Pancreas (tissue), 10 donors: ENCODE results near the gene PSMD5. TPM values are rescaled to one million over a fixed set of nuclear protein-coding genes. Genes with fewer than 3 reads are reported as not detected.

Experiments
- ATAC-seq, 4 donors: fragments of 200-7000 bp; cut with Tn5 transposase; one replicate each; pipeline versions ENCODE4 v1.8.0 to v1.9.1; 2020; ENCODE audit warnings: mild to moderate bottlenecking in 4 of 4, moderate library complexity in 4 of 4
- DNase-seq, 6 donors: peaks; one replicate each; pipeline ENCODE4 v3.0.0-alpha.2; 2020
- FAIRE-seq: peaks from 2 replicates; lab custom pipeline; 2012; peaks lifted over from hg19 to GRCh38; lab: Jason Lieb, UNC
- H3K27ac ChIP-seq, 4 donors: fragments of 200-600 bp; sonication (generic); 1 replicate in 3 of 4; 2 replicates in 1 of 4; pipeline versions ENCODE4 v1.5.0 to v1.8.0; 2020
- H3K27me3 ChIP-seq, 4 donors: fragments of 200-600 bp; one replicate each; pipeline ENCODE4 v1.8.0; 2021
- H3K36me3 ChIP-seq, 3 donors: fragments of 200-600 bp; sonication (generic) in 1 of 3; one replicate each; pipeline versions ENCODE4 v1.5.0 to v1.8.0; 2020 to 2021
- H3K4me1 ChIP-seq, 3 donors: fragments of 200-600 bp; one replicate each; pipeline ENCODE4 v1.8.0; 2021
- H3K4me3 ChIP-seq, 4 donors: fragments of 200-600 bp; sonication (generic) in 2 of 4; one replicate each; pipeline versions ENCODE4 v1.5.0 to v1.8.0; 2020 to 2021
- H3K9me3 ChIP-seq, 4 donors: fragments of 200-600 bp; one replicate each; pipeline ENCODE4 v1.8.0; 2021
- WGBS, 2 donors: extraction: QIAGEN DNeasy Blood & Tissue Kit; methylation state at CpG; one replicate each; pipeline ENCODE4 v1.1.7; 2013; 5-methylcytosine and 5-hydroxymethylcytosine counted together
- intact Hi-C, 3 donors: fragments of 100-400 bp; cut with DNase I; formaldehyde crosslinking; loops; one replicate each; pipeline versions ENCODE4 v1.11.1 to v1.14.2; 2022
- polyA plus RNA-seq, 2 donors: library from polyadenylated mRNA; stranded (reverse); fragments of 200-250 nt; gene quantifications; one replicate each; pipeline ENCODE4 v1.2.3, GENCODE V29; 2013
- total RNA-seq, 6 donors: library from RNA; stranded (reverse); fragmentation: NEBNext Ultra II Directional in 4 of 6; extraction: Animal tissue kit (Norgen Biotek cat#: 25700) in 4 of 6; gene quantifications; one replicate each; pipeline versions ENCODE4 v1.2.1 to v1.2.4, GENCODE V29; 2021 to 2023
- TF ChIP-seq, protein P1 (sequence below), 4 donors: fragments of 200-600 bp; sonication (generic) in 3 of 4; IDR thresholded peaks; one replicate each; pipeline versions ENCODE4 v1.5.0 to v1.8.0; 2021; ENCODE audit warnings: antibody characterized with exemption in 4 of 4
- donor health status: healthy with polysubstance abuse.
- donor health status: DM: no; HTN: no; CAD: no; lungs with moderate emphysema.
- donor health status: DM: no; HTN: no; CAD: no.
- donor health status: control.
- donor health status: control.
- donor health status: Bipolar disorder and iron deficiency.
- donor health status: DM: yes; HTN: yes; CAD: no.
- donor health status: DM: no; HTN: no; CAD: no.
- donor health status: DM: no; HTN: no; CAD: no.
- donor health status: DM: yes; HTN: yes; CAD: no.

The PSMD5 gene
- total and polyA plus RNA-seq, 8 donors = 5.8 to 33.0 (median 20.7) TPM

DNA sequence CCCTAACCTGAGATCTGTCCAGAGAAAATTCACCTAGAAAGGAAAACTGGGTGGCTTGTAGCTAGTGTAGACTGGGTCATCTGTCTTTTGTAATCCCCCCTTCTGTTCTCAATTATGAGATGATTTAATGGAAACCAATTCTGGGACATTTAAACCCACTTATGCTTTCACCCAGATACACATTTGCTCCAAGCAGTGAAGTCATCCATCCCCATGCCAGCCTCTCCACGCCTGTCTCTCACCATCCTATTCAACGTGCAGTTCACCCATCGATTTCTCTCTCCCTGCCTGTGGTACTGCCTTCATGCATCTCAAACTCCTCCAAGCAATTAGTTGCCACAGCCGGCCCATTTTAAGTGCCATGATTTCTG, 32.5 kb upstream of the PSMD5 start:
- no peak for FAIRE-seq

DNA sequence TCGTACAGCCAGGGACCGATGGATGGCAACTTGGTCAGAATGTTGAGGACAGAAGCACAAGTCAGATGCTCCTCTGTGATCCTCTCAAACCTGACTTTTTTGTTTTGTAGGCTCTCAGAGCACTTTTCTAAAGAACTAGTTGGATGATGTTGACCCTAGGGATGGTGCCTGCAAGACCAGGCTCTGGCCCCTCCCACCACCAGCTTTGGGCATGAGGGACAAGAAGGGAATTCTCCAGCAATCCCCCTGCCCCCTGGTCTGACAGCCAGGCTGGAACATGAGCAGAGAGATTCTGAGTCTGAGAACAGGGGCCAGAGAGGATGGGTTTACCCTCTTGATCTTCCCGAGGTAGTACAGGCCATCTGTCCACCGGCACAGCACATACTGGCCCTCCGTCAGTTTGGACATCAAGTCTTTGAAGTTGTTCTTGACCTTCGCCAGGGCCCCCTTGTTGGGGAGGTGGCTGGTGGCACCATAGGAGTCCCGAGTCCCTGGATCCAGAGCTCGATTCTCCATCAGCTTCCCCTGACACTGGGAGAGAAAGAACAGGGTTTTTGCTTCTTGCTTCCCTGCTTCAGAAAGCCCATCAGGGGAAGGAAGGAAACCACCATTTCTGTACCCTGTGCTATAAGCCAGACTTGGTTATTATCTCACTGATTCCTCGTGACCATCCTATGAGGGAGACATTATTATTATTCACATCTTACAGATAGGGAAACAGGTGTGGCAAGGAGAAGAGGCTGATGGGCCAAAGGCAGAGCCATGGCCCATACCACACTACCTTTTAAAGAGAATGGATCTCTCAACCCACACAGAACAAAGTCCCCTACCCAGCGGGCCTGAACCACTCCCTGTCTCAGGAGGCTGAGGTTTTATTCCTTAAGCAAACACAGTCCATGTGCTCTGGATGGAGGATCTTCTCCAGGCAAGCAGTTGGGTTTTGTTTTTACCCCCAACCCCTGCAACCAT, 31.8 kb upstream of the PSMD5 start:
- intact Hi-C loops = loop anchor here in 1 of 3 donors (10.0 kb wide), 1 partner anchor 50 kb away; the partner anchor contains the start of gene TRAF1
- no peaks in the 10 kb centered on the region for H3K9me3 ChIP-seq

More for the DNA sequence above, 32.5 kb upstream of the PSMD5 start:
- no peaks in the 10 kb centered on the region for H3K36me3 ChIP-seq
- TF ChIP-seq, protein P1, sequence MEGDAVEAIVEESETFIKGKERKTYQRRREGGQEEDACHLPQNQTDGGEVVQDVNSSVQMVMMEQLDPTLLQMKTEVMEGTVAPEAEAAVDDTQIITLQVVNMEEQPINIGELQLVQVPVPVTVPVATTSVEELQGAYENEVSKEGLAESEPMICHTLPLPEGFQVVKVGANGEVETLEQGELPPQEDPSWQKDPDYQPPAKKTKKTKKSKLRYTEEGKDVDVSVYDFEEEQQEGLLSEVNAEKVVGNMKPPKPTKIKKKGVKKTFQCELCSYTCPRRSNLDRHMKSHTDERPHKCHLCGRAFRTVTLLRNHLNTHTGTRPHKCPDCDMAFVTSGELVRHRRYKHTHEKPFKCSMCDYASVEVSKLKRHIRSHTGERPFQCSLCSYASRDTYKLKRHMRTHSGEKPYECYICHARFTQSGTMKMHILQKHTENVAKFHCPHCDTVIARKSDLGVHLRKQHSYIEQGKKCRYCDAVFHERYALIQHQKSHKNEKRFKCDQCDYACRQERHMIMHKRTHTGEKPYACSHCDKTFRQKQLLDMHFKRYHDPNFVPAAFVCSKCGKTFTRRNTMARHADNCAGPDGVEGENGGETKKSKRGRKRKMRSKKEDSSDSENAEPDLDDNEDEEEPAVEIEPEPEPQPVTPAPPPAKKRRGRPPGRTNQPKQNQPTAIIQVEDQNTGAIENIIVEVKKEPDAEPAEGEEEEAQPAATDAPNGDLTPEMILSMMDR (IDR thresholded peaks at IDR 0.05) = no peak
- intact Hi-C loops = loop anchor here in 1 of 3 donors (10.0 kb wide), 1 partner anchor 50 kb away; the partner anchor contains the start of gene TRAF1
- H3K27ac ChIP-seq = no peak overlapping the region
- no peaks in the 10 kb centered on the region for H3K9me3 ChIP-seq
- ATAC-seq (no peak), DNase-seq (no peak)
- no peaks in the 10 kb centered on the region for H3K4me1 ChIP-seq
- no peaks in the 10 kb centered on the region for H3K27me3 ChIP-seq
- 86 to 93% methylated on average over 4 of the region's 4 CpGs for WGBS, 2 donors
- H3K4me3 ChIP-seq = no peak overlapping the region

DNA sequence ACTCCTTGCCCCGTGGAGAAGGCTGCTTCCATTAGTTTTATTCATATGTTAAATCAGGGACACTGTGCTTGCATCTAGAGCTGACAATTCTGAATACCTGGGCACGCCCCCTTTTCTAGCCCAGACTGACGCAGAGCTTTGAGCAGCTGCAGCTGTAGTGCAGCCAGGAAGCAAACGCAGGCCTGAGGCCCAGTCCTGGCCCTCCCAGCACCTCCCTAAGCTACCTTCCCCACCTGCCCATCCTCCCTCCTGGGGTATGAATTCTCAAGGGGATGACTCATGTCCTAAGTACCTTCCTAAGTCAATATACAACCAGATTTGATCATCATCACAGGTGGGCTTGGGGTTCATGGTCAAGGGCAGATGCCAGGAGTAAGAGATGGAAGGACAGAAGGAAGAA, 30.8 kb upstream of the PSMD5 start:
- no peaks in the 10 kb centered on the region for H3K9me3 ChIP-seq
- ATAC-seq (no peak), FAIRE-seq (no peak), DNase-seq (no peak)
- no peak overlapping the region for H3K27ac ChIP-seq
- H3K4me3 ChIP-seq = no peak overlapping the region
- intact Hi-C loops = loop anchor here in 1 of 3 donors (10.0 kb wide), 1 partner anchor 51 kb away; the partner anchor contains the start of gene TRAF1
- no peaks in the 10 kb centered on the region for H3K27me3 ChIP-seq
- no peaks in the 10 kb centered on the region for H3K36me3 ChIP-seq
- 77 to 87% methylated on average over 4 of the region's 4 CpGs for WGBS, 2 donors
- TF ChIP-seq, protein P1 (IDR thresholded peaks at IDR 0.05) = no peak
- no peaks in the 10 kb centered on the region for H3K4me1 ChIP-seq

More for the DNA sequence above, 31.8 kb upstream of the PSMD5 start:
- TF ChIP-seq, protein P1 (IDR thresholded peaks at IDR 0.05) = no peak
- Histone ChIP-seq H3K27ac (no peak overlapping the region), H3K4me1 (no peaks in the 10 kb centered on the region), H3K36me3 (no peaks in the 10 kb centered on the region), H3K27me3 (no peaks in the 10 kb centered on the region), H3K4me3 (no peak overlapping the region)
- ATAC-seq = no peak
- FAIRE-seq = no peak
- WGBS, 2 donors = 95 to 96% methylated on average over 10 of the region's 10 CpGs
- DNase-seq = no peak

DNA sequence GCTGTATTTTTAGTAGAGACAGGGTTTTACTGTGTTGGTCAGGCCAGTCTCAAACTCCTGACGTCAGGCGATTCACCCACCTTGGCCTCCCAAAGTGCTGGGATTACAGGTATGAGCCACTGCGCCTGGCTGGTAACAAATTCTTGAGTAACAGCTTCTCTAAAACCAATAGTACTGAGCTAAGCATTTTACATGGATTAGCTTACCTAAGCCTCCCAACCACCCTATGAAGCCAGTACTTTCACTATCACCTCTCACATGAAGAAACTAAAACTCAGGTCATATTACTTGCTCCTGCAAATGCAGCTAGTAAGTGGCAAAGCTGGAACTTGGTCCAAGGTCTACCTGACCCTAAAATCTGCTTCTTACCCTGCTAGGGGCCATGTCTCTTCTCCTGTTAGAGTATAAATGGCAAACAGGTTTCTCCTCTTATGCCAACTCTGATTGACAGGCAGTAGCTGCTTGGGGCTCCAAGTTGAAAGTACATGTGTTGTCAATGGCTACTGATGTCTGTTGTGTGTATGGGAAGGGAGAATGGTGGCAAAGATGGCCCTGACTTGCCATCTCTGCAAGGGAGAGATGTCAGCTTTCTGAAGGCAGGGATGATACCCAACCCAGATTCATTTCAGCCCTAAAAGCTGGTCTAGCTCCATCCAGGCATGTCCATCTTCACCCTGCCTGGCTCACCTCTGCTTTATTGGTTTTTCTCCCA, 30.2 kb upstream of the PSMD5 start:
- ATAC-seq = no peak
- no peak for DNase-seq
- Histone ChIP-seq H3K4me1 (peaks cover 0 to 3% (median 0%) of the 10 kb centered on the region in 3 donors), H3K4me3 (no peak overlapping the region), H3K9me3 (no peaks in the 10 kb centered on the region), H3K27me3 (no peaks in the 10 kb centered on the region), H3K36me3 (no peaks in the 10 kb centered on the region), H3K27ac (no peak overlapping the region)
- TF ChIP-seq, protein P1 (IDR thresholded peaks at IDR 0.05) = no peak
- intact Hi-C loops = loop anchor here in 1 of 3 donors (10.0 kb wide), 1 partner anchor 52 kb away; the partner anchor contains the start of gene TRAF1
- WGBS, 2 donors = 89 to 96% methylated on average over 3 of the region's 3 CpGs
- no peak for FAIRE-seq
